NCI-H1092 treated with DMSO at 0.1 percent for 48 hours (cell line): ENCODE data around the gene PALB2.
A peak's percentile ranks its signal among the peaks of the same experiment; 100 is the strongest.
"Not testable (repeated sequence)": the region's sequence is repeated elsewhere in the genome, so short reads cannot be mapped to it uniquely, and the experiment has no call there.

Experiments
- DNase-seq: peaks from one replicate; lab custom pipeline; 2025; lab: John Stamatoyannopoulos, UW

PALB2 gene

DNA sequence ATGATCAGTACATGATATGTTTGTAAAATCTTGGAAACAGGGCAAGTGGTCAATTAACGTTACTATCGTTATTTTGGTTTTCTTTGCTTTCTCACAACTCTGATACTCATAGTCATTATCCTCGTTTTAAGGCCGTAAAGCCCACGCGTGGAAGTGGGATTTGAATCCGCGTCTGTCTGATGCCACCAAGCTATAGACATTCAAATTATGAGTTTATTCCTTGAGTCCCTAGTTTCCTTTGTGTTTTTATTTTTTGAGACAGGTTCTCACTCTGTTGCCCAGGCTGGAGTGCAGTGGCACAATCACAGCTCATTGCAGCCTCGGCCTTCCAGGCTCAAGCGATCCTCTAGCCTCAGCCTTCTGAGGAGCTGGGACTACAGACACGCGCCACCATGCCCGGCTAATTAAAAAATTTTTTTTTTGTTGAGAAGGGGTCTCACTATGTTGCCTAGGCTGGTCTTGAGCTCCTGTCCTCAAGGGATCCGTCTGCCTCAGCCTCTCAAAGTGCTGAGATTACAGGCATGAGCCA, 1.2 kb upstream of the PALB2 start:
- no peak for DNase-seq

DNA sequence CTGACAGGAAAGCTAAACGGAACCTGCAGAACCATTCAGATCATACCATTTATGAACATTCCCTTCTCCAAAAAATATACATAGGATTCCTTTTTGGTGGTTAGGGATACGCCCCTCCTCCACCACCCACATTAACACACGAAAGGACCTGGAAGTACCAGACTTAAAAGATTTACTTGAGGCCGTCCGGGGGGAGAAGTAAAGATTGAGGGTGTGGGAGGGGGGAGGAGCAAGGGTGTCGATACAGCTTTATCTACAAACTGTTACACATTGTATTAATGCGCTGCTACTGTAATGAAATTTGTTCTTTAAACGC, 537 bp downstream of the PALB2 start:
- DNase-seq: peak; percentile 1

DNA sequence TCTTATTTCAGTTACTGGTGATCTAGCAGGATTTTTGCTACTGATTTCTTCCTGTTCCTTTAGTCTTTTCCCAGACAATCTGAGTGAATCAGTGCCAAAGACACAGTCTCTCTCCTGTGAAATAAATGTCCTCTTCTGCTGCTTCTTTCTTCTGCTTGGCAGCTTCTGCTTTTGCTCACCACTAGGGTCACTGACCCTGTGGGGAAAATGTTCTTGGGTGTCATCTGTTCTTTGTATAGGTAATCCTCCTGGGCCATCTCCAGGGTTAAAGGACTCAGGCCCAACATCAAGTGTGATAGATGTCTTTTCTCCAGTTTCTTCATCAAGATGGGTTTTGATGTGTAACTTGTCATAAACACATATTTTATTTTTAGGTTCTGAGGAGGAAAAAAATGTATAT, 5.2 kb downstream of the PALB2 start:
- no peak for DNase-seq

DNA sequence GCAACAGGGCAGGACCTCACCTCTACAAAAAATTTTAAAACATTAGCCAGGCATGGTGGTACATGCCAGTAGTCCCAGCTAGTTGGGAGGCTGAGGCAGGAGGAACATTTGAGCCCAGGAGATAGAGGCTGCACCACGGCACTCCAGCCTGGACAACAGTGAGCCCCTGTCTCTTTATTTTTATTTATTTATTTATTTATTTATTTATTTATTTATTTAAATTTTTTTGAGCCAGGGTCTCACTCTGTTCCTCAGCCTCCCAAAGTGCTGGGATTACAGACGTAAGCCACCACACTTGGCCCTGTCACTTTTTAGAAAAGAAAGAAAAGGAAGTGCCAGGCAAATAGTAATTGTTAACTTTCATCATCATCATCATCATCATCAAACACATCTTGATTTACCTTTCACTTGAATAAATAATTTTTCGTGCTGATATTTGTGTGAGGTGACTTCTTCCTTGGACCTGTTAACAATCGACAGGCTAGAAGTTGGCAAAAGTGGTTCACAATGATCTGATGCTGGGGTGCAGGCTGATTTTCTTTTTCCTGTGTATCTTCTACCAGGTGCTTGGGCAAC, 6.6 kb downstream of the PALB2 start:
- no peak for DNase-seq

DNA sequence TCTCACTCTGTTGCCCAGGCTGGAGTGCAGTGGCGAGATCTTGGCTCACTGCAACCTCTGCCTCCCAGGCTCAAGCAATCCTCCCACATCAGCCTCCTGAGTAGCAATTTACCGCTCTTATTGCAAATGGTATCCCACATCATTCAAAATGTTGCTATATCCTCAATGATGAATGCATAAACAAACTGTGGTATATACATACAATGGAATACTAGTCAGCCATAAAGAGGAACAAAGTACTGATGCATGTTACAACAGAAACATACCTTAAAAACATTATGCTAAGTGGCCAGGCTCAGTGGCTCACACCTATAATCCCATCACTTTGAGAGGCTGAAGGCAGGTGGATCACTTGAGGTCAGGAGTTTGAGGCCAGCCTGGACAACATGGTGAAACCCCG, 9.2 kb downstream of the PALB2 start:
- DNase-seq: not testable (repeated sequence)

DNA sequence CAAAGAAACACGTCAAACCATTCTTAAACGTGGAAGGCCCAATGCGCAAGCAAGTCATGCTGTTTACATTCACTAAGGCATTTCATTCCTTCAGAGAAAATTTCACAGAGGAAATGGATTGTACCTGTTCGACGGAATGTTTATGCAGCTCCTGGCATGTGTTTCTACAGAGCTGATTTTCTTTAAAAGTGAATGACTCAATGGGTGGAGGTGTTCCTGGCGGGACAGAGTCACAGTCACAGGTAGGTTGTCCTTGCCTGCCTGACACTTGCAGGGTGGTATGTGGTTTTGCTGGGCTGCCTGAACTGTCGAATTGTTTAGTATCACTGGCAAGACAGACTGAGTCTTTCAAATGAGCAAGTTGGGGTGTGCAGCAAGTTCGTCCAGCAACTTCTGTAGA, 11.6 kb downstream of the PALB2 start:
- DNase-seq: no peak

DNA sequence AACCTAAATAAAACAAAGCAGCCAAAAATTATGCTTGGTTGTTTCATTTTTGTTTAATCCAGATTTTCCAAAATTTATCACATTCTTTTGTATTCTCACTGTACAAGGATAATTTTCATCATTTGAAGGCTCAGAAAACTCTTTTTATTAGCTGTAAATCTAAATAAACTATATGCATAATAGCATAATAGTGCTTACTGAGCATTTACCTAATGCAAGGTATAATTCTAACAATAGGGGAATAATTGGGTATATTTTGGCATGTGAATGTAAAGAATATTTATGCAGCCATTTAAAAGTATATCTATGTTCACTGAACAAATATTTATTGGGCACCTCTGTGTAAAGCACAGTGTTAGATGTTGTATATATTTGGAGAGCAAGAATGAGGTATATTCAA, 17.0 kb downstream of the PALB2 start:
- no peak for DNase-seq

DNA sequence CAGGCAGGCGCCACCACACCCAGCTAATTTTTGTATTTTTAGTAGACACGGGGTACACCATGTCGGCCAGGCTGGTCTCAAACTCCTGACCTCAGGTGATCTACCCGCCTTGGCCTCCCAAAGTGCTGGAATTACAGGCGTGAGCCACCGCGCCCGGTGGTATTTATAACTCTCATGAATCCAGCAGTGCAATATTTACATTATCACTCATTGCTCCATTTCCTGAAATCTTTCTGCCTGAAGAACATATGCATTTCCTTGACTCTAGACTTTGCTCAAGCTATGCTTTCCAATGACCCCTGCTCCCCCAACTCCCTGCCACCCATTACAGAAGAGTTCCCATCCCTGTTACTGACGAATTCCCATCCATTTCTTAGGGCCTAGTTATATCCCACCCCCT, 25.3 kb downstream of the PALB2 start:
- DNase-seq: no peak

DNA sequence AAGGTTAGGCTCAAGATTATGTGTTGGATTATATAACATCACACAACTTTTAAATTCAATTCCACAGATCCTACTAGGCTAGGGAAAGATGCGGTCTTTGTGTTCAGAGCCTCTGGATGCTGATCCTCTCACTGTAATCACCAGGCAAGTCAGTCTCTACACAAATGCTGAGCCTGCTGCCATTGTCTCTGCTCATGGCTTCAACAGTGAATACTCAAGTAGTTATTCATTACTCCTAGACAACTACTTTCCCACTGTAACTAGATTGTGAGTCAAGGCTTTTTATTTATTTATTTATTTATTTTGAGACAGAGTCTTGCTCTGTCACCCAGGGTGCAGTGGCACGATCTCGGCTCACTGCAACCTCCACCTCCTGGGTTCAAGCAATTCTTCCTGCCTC, 29.2 kb downstream of the PALB2 start:
- no peak for DNase-seq

DNA sequence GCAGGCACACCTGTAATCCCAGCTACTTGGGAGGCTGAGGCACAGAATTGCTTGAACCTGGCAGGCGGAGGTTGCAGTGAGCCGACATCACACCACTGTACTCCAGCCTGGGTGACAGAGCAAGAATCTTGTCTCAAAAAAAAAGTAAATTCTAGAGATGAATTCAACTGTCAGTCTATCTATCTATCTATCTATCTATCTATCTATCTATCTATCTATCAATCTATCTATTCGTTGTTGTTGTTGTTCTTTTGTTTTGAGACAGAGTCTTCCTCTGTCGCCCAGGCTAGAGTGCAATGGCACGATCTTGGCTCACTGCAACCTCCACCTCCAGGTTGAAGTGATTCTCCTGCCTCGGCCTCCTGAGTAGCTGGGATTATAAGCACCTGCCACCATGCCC, 30.2 kb downstream of the PALB2 start:
- DNase-seq: not testable (repeated sequence)

DNA sequence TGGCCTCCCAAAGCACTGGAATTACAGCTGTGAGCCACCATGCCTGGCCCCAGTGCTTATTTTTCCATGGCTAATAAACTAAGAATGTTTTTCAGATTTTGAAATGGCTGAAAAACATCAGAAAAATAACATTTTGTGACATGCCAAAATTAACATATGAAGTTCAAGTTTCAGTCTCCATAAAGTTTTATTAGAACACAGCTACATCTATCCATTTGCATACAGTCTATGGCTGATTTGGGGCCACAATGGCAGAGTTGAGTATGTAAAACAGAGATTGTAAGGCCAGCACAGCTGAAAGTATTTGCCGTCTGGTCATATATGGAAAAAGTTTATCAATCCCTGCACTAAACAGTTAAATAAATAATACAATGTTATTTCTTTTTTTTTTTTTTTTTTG, 31.2 kb downstream of the PALB2 start:
- DNase-seq: no peak

DNA sequence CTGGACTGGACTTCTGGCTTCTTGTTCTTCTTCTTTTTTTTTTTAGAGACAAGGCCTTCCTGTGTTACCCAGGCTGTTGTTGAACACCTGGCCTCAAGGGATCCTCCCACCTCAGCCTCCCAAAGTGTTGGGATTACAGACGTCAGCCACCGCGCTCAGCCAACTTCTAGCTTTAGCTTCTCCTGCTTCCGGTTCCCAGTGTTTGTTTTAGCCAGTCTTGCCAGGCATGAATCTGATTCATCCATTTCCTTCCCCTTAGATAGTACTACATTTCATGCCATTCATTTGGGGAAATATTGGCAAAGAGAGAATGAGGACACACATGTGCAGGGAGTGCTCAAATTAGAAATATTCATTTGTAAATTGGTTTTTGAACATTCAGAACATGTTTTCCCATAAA, 32.9 kb downstream of the PALB2 start:
- DNase-seq: no peak

DNA sequence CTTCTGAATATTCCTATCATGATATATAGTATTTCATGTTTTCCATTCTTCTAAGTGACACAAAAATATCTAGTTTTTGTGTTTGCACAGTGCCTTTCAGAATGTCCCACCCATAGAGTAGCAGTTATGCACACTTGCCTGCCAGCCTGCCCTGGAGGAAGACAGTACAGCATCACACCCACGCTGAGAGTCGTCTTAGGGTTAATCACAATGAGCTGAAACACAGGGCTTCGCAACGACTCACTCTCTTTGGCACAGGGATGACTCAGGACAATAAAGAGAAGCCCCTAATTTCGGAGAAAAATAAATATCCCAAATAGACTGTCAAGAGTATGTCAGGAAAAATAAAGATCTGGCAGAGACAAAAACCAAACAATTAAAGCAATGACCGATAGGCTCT, 33.4 kb downstream of the PALB2 start:
- no peak for DNase-seq

DNA sequence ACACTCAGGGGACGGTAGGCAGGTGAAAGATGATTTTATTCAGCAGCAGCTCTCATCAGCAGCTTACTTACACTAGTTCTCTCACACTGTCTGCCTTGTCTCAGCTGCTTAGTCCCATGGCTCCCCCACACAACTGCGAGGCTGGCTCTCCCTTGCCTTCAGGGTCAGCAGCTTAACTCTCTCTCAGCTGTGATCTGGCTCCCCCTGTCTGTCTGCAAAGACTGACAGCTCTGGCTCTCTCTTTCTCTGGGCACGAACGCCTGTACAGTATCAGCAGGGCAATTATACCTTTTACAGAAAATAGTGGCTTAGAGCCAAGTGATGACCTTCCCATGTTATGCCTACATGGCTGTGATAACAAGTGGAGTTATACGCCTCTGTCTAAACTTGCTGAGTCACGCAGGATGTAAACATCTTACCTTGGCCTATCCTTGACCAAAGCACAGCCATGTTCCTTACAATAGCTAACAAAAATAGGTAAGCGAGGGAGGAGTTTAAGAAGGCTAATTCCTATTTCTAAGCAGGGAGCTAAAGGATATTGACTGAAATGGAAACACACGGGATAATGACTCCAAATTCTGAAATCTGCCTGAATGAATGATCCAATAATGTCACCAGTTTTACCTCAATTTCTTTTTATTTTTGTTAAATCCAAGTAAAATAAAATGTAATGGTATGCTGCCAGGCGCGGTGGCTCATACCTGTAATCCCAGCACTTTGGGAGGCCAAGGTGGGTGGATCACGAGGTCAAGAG, 43.9 kb downstream of the PALB2 start:
- DNase-seq: no peak

DNA sequence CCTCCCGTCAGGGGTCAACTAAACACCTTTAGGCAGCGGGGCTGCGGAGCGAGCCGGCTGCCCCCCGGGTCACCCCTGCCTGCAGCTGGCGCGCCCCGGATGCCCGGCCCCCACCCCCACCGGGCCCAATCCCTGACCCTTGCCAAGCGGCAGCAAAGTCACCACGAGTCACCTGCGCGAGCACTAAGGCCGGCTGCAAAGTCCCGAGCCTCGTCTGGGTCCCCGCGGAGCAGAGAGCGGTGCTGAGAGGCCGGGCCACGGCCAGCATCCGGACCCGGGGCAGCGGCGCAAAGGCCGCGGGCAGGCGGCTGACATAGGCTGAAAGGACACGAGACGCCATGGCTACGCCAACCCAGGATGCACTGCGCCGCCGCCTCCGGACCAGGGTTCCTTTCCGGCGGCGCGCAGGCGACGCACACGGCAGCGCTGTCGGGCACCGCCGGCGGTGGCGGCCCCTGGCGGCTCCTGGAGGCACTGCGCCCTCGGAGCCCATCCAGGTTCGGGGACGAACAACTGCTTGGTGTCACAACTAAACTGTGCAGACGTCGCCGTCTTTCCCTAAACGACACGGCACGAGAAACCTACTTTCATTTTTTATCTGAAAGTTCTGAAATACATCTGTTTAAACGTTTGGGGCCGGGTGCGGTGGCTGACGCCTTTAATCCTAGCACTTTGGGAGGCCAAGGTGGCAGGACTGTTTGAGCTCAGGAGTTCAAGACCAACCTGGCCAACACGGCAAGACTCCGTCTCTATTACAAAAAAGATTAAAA, 45.0 kb downstream of the PALB2 start, which contains the start of gene NDUFAB1:
Gene NDUFAB1 (minus strand): TSS at position 366 of the 770 bp plus-strand sequence. CDS start 26 bp downstream, at position 340.
- DNase-seq: peak; percentile 85

DNA sequence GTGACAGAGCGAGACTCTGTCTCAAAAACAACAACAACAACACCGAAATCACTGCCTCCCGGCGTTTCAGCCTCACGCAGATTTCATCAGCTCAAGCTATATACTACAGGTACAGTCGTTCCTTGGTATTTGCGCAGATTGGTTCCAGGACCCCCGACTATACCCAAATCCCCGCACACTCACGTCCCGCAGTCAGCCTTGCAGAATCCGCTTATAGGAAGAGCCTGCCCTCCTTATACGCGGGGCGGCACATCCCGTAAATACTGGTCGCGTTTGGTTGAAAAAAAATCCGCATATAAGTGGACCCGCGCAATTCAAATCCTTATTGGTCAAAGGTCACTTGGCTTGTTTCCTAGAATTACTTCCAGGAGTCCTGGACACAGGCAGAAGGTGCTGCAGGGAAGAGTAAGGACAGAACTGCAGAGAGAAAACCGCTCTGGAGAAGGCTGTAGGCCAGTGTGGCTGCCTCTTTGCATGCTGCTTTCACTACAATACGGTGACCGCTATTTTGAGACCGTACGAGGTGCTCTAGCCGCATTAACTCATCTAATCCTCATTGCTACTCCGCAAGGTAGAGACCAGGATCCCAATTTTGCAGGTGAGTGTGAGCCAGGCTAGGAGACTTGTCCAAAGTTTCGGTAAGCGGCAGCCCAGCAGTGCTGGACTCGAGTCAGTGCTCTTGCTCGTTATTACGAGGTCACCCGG, 45.7 kb downstream of the PALB2 start:
- DNase-seq: no peak

DNA sequence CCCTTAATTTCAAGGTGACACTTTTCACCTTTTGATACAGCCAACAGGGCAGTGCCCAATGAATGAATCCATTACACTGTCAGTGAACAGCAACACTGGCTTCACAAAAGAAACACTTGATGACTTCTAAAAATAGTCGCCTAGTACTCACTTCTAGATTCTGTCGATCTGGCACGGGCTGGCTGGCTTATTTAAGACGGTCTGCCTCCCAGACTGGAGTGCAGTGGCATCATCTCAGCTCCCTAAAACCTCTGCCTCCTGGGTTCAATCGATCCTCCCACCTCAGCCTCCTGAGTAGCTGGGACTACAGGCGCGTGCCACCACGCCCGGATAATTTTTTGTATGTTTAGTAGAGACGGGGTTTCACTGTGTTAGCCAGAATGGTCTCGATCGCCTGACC, 46.9 kb downstream of the PALB2 start:
- DNase-seq: no peak

DNA sequence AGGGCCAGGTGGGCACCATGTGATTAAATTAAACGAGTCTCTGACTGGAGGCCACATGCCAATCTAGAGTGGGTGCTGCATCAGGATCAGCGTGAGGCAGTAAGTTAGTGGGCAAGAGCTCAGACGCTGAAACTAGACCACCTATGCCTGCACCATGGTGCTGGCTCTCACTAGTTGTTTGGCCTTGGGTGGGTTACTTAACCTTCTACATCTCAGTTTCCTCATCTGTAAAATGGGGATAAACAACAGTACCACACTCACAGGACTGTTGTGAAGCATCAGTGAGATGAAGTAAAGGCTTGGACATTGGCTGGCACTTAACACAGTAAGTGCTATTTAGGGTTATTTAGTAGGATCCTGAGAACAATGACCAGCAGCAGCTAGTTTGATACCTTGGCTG, 50.9 kb downstream of the PALB2 start:
- no peak for DNase-seq

DNA sequence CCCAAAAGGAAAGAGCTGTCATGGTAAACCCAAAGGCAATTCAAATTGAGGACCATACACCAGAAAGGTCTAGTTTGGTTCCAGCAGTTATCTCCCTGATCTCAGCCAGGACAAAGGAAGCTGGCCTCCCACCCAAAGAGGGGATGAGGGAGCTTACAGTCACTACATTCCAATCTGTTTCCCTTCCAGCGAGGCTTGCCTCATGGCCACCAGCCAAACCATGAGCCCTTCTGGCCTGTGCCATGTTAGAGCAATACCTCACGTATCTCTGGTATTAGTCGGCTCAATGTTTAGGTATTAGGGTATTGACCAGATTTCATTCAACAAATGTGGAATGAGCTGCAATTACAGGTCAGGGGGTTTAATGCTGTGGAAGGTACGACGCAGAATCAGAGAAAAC, 53.4 kb downstream of the PALB2 start:
- DNase-seq: no peak

DNA sequence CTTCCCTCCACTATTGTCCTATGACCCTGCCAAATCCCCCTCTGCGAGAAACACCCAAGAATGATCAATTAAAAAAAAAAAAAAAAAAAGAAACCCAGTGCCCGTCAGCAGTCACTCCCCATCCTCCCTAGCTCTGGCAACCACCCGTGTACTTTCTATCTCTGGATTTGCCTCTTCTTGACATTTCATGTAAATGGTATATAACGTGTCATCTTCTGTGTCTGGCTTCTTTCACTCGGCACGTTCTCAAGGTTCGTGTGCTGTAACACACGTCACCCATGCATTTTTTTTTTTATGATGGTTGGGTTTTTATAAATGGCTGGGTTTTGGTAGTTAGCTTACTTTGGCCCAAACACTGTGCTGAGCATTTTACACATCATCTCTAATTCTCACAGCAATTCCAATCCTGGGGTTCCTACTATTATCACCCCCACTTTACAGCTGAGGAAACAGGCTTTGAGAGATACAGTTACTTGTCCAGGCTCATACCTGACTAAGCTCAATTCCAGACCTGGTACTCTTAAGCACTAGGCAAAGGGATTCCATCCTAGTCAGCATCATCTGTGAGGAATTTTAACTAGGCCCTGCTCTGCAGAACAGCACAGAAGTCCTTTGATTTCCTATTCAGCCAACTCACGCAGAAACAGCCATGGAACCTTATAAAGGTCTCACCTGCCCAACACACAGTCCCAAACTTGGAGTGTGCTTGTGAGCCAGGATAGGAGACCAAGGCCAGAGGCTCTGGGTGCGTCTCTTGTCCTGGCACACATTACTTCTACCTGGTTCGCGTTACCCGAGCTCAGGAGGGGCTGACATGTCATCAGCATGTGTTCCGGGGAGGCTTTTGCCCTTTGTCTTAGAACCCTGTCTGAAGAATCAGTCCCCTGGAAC, 56.7 kb downstream of the PALB2 start:
- no peak for DNase-seq

DNA sequence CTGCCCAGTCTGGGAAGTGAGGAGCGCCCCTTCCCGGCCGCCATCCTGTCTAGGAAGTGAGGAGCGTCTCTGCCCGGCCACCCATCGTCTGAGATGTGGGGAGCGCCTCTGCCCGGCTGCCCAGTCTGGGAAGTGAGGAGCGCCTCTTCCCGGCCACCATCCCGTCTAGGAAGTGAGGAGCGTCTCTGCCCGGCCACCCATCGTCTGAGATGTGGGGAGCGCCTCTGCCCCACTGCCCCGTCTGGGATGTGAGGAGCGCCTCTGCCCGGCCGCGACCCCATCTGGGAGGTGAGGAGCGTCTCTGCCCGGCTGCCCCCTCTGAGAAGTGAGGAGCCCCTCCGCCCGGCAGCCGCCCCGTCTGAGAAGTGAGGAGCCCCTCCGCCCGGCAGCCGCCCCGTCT, 57.8 kb downstream of the PALB2 start:
- not testable (repeated sequence) for DNase-seq
